Transverse colon (tissue), 4 donors: ENCODE measurements around the gene RUFY4.

Experiments
- EP300 ChIP-seq: sonication (generic); formaldehyde crosslinking; IDR thresholded peaks from one replicate; pipeline ENCODE4 v1.6.1; 2017; ENCODE audit warnings: antibody characterized with exemption, low read depth
- POLR2A ChIP-seq: fragments of 450-650 bp; IDR thresholded peaks from one replicate; pipeline ENCODE4 v1.6.1; 2016; ENCODE audit warnings: antibody characterized with exemption, mild to moderate bottlenecking, moderate library complexity
- POLR2AphosphoS5 ChIP-seq, 3 donors: sonication (generic); formaldehyde crosslinking; IDR thresholded peaks; one replicate each; pipeline ENCODE4 v1.6.1; 2016; ENCODE audit warnings: antibody characterized with exemption in 3 of 3
- TF ChIP-seq, protein P1 (sequence below), 5 experiments: fragments of 200-600 bp in 3 of 5; fragments of 450-650 bp in 2 of 5; sonication (generic) in 3 of 5; IDR thresholded peaks; 1 replicate in 2 of 5; 2 replicates in 3 of 5; pipeline ENCODE4 v1.5.1; 2016 to 2017; ENCODE audit warnings: antibody characterized with exemption in 5 of 5, inconsistent platforms in 3 of 5, mild to moderate bottlenecking in 2 of 5, moderate library complexity in 1 of 5

- TF ChIP-seq, protein P1, sequence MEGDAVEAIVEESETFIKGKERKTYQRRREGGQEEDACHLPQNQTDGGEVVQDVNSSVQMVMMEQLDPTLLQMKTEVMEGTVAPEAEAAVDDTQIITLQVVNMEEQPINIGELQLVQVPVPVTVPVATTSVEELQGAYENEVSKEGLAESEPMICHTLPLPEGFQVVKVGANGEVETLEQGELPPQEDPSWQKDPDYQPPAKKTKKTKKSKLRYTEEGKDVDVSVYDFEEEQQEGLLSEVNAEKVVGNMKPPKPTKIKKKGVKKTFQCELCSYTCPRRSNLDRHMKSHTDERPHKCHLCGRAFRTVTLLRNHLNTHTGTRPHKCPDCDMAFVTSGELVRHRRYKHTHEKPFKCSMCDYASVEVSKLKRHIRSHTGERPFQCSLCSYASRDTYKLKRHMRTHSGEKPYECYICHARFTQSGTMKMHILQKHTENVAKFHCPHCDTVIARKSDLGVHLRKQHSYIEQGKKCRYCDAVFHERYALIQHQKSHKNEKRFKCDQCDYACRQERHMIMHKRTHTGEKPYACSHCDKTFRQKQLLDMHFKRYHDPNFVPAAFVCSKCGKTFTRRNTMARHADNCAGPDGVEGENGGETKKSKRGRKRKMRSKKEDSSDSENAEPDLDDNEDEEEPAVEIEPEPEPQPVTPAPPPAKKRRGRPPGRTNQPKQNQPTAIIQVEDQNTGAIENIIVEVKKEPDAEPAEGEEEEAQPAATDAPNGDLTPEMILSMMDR (IDR thresholded peaks at IDR 0.05): no peak
- TF ChIP-seq POLR2AphosphoS5 (IDR thresholded peaks at IDR 0.05) (no peak), POLR2A (no peak), EP300 (no peak)
These were observed 11.2 kb downstream of the RUFY4 start for GRCh38 chr2:218079943-218080913.
